Tibial nerve (tissue), 4 donors: Measurements from ENCODE around the gene CFAP46. TPM values are rescaled to one million over a fixed set of nuclear protein-coding genes. Genes with fewer than 3 reads are reported as not detected.

Experiments used
- DNase-seq, 2 donors: peaks; one replicate each; pipeline ENCODE4 v3.0.0-alpha.2; 2019; ENCODE audit warnings: low spot score in 2 of 2
- H3K27ac ChIP-seq, 4 donors: fragments of 200-600 bp; sonication (generic) in 3 of 4; one replicate each; pipeline ENCODE4 v1.5.1; 2017 to 2019; ENCODE audit warnings: mild to moderate bottlenecking in 1 of 4
- H3K27me3 ChIP-seq, 2 donors: fragments of 200-600 bp; sonication (generic) in 1 of 2; one replicate each; pipeline versions ENCODE4 v1.5.1 to v1.6.0; 2017 to 2019
- H3K36me3 ChIP-seq, 3 donors: fragments of 200-600 bp; sonication (generic); one replicate each; pipeline ENCODE4 v1.5.1; 2018 to 2019
- H3K4me1 ChIP-seq, 4 donors: fragments of 200-600 bp; sonication (generic) in 3 of 4; one replicate each; pipeline ENCODE4 v1.5.1; 2017 to 2019
- H3K4me3 ChIP-seq, 4 donors: fragments of 200-600 bp; sonication (generic) in 3 of 4; one replicate each; pipeline ENCODE4 v1.5.1; 2017 to 2019; ENCODE audit warnings: mild to moderate bottlenecking in 1 of 4, moderate library complexity in 1 of 4
- H3K9me3 ChIP-seq, 4 donors: fragments of 200-600 bp; sonication (generic) in 3 of 4; one replicate each; pipeline ENCODE4 v1.5.1; 2017 to 2019
- EP300 ChIP-seq, 2 donors: sonication (generic); formaldehyde crosslinking; IDR thresholded peaks; one replicate each; pipeline ENCODE4 v1.6.1; 2017; ENCODE audit warnings: antibody characterized with exemption in 2 of 2, mild to moderate bottlenecking in 1 of 2
- POLR2A ChIP-seq, 2 donors: fragments of 450-650 bp; IDR thresholded peaks; one replicate each; pipeline ENCODE4 v1.6.1; 2017; ENCODE audit warnings: antibody characterized with exemption in 2 of 2, mild to moderate bottlenecking in 2 of 2, moderate library complexity in 2 of 2
- WGBS, 2 donors: methylation state at CpG; one replicate each; pipeline ENCODE4 v1.1.5; 2018; 5-methylcytosine and 5-hydroxymethylcytosine counted together
- total RNA-seq, 4 donors: library from RNA; depleted of rRNA; stranded (reverse); fragments of >200 nt; gene quantifications; one replicate each; pipeline ENCODE4 v1.1.0, GENCODE V29; 2016
- TF ChIP-seq, protein P1 (sequence below), 5 experiments: fragments of 200-600 bp in 3 of 5; fragments of 450-650 bp in 2 of 5; sonication (generic) in 3 of 5; IDR thresholded peaks; one replicate each; pipeline ENCODE4 v1.5.1; 2016 to 2019; ENCODE audit warnings: antibody characterized with exemption in 5 of 5, mild to moderate bottlenecking in 3 of 5, moderate library complexity in 2 of 5

CFAP46 gene
- total RNA-seq, 4 donors from 2014 or later = 0.90 to 1.4 TPM; not detected in 2

- no peak overlapping the region for H3K27ac ChIP-seq
- peaks cover 0 to 13% (median 0%) of the 10 kb centered on the region in 4 donors for H3K4me1 ChIP-seq
- peaks cover 0 to 5% (median 0%) of the 10 kb centered on the region in 4 donors for H3K9me3 ChIP-seq
- WGBS, 2 donors = 92 to 94% methylated on average over 11 to 12 of the region's 12 CpGs
- no peak overlapping the region for H3K4me3 ChIP-seq
- peaks cover 0 to 22% of the 10 kb centered on the region in 2 donors for H3K27me3 ChIP-seq
- TF ChIP-seq EP300 (IDR thresholded peaks at IDR 0.05) (no peak), POLR2A (IDR thresholded peaks at IDR 0.05) (no peak)
- TF ChIP-seq, protein P1, sequence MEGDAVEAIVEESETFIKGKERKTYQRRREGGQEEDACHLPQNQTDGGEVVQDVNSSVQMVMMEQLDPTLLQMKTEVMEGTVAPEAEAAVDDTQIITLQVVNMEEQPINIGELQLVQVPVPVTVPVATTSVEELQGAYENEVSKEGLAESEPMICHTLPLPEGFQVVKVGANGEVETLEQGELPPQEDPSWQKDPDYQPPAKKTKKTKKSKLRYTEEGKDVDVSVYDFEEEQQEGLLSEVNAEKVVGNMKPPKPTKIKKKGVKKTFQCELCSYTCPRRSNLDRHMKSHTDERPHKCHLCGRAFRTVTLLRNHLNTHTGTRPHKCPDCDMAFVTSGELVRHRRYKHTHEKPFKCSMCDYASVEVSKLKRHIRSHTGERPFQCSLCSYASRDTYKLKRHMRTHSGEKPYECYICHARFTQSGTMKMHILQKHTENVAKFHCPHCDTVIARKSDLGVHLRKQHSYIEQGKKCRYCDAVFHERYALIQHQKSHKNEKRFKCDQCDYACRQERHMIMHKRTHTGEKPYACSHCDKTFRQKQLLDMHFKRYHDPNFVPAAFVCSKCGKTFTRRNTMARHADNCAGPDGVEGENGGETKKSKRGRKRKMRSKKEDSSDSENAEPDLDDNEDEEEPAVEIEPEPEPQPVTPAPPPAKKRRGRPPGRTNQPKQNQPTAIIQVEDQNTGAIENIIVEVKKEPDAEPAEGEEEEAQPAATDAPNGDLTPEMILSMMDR (IDR thresholded peaks at IDR 0.05) = no peak
- no peak for DNase-seq
- peaks cover 0 to 89% (median 9%) of the 10 kb centered on the region in 3 donors for H3K36me3 ChIP-seq
These were observed 162.0 kb downstream of the CFAP46 start for GRCh38 chr10:132780356-132780755.

DNA sequence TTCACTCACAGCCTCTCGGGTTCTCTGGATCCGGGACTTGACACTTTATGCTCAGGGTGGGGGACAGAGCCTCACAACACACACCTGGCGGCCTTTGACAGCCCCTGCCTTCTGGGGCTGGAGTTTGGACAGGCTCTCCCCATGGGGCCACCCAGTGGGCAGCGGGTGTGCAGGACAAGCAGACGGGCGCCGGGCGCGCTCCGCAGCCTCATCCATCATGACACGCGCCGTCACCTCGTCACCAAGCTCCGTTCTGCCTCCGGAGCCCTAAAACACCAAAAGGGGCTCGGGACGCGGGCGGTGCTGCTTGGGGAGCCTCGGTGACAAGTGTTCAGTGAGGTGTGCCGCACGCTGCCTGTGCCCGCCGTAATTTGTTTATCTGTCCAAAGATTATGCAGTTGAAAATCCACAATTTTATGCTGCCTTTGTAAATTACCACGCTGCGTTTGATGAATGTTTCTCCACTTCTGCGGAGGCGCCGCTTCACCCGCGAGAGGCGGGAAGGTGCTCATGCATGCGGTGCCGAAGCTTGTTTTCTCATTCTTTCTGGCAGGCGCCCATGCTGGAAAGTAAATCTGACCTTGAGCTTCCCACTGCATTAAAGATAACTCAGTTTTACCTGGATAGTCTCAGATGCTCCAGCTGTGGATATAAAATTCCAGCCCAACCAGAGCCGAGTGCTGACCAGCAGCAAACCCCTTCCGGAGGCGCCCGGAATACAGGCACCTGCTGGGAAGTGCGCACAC, 162.6 kb downstream of the CFAP46 start:
- peaks cover 0 to 5% (median 0%) of the 10 kb centered on the region in 4 donors for H3K9me3 ChIP-seq
- peaks cover 0 to 16% of the 10 kb centered on the region in 2 donors for H3K27me3 ChIP-seq
- no peak for DNase-seq
- H3K27ac ChIP-seq = no peak overlapping the region
- H3K4me3 ChIP-seq = no peak overlapping the region
- whole genome bisulfite sequencing, 2 donors = 93 to 95% methylated on average over 38 to 41 of the region's 41 CpGs
- H3K4me1 ChIP-seq = peaks cover 0 to 6% (median 0%) of the 10 kb centered on the region in 4 donors
- TF ChIP-seq, protein P1 (IDR thresholded peaks at IDR 0.05) = no peak
- TF ChIP-seq POLR2A (IDR thresholded peaks at IDR 0.05) (no peak), EP300 (IDR thresholded peaks at IDR 0.05) (no peak)
- H3K36me3 ChIP-seq = peaks cover 0 to 91% (median 9%) of the 10 kb centered on the region in 3 donors

GRCh38 chr10:132777441-132777840, 164.9 kb downstream of the CFAP46 start:
- H3K27ac ChIP-seq = no peak overlapping the region
- H3K9me3 ChIP-seq = no peaks in the 10 kb centered on the region
- TF ChIP-seq, protein P1 (IDR thresholded peaks at IDR 0.05) = no peak
- TF ChIP-seq POLR2A (IDR thresholded peaks at IDR 0.05) = no peak
- TF ChIP-seq EP300 (IDR thresholded peaks at IDR 0.05) = no peak
- no peak overlapping the region for H3K4me3 ChIP-seq
- no peak for DNase-seq
- H3K4me1 ChIP-seq = no peaks in the 10 kb centered on the region
- peaks cover 0 to 81% (median 9%) of the 10 kb centered on the region in 3 donors for H3K36me3 ChIP-seq
- WGBS, 2 donors = 94 to 98% methylated on average over 9 to 12 of the region's 14 CpGs
- H3K27me3 ChIP-seq = no peaks in the 10 kb centered on the region

GRCh38 chr10:132776821-132777220, 165.5 kb downstream of the CFAP46 start:
- WGBS, 2 donors = 95% methylated on average over 13 to 16 of the region's 18 CpGs
- no peaks in the 10 kb centered on the region for H3K9me3 ChIP-seq
- H3K36me3 ChIP-seq = peaks cover 0 to 74% (median 8%) of the 10 kb centered on the region in 3 donors
- no peak overlapping the region for H3K4me3 ChIP-seq
- no peak overlapping the region for H3K27ac ChIP-seq
- TF ChIP-seq, protein P1 (IDR thresholded peaks at IDR 0.05) = no peak
- TF ChIP-seq POLR2A (IDR thresholded peaks at IDR 0.05) = no peak
- no peak for DNase-seq
- no peaks in the 10 kb centered on the region for H3K27me3 ChIP-seq
- no peaks in the 10 kb centered on the region for H3K4me1 ChIP-seq

- H3K27me3 ChIP-seq = no peaks in the 10 kb centered on the region
- DNase-seq = no peak
- TF ChIP-seq, protein P1 (IDR thresholded peaks at IDR 0.05) = no peak
- TF ChIP-seq POLR2A (IDR thresholded peaks at IDR 0.05) = no peak
- TF ChIP-seq EP300 (IDR thresholded peaks at IDR 0.05) = no peak
- no peaks in the 10 kb centered on the region for H3K9me3 ChIP-seq
- no peak overlapping the region for H3K4me3 ChIP-seq
- 91 to 93% methylated on average over 16 to 18 of the region's 18 CpGs for WGBS, 2 donors
- no peak overlapping the region for H3K27ac ChIP-seq
- peaks cover 0 to 73% (median 1%) of the 10 kb centered on the region in 3 donors for H3K36me3 ChIP-seq
- no peaks in the 10 kb centered on the region for H3K4me1 ChIP-seq
These were observed 166.2 kb downstream of the CFAP46 start for GRCh38 chr10:132776186-132776585.
